Esophagus squamous epithelium (tissue), 5 donors: ENCODE results near the gene PTGES. TPM values are rescaled to one million over a fixed set of nuclear protein-coding genes. Genes with fewer than 3 reads are reported as not detected.

ENCODE experiments used
- DNase-seq: peaks from one replicate; lab custom pipeline; 2025; lab: John Stamatoyannopoulos, UW
- H3K27ac ChIP-seq, 4 donors: fragments of 200-600 bp; sonication (generic); one replicate each; pipeline ENCODE4 v1.5.1; 2016 to 2019; ENCODE audit warnings: mild to moderate bottlenecking in 1 of 4
- H3K27me3 ChIP-seq, 4 donors: fragments of 200-600 bp; sonication (generic); 1 replicate in 3 of 4; 2 replicates in 1 of 4; pipeline versions ENCODE4 v1.5.1 to v1.6.0; 2017 to 2021; ENCODE audit warnings: antibody characterized with exemption in 1 of 4
- H3K36me3 ChIP-seq, 3 donors: fragments of 200-600 bp; sonication (generic); one replicate each; pipeline ENCODE4 v1.5.1; 2016 to 2019
- H3K4me1 ChIP-seq, 3 donors: fragments of 200-600 bp; sonication (generic); one replicate each; pipeline ENCODE4 v1.5.1; 2017 to 2019
- H3K4me3 ChIP-seq, 4 donors: fragments of 200-600 bp; sonication (generic); 1 replicate in 3 of 4; 2 replicates in 1 of 4; pipeline ENCODE4 v1.5.1; 2016 to 2019; ENCODE audit warnings: mild to moderate bottlenecking in 2 of 4, moderate library complexity in 1 of 4
- H3K9me3 ChIP-seq, 3 donors: fragments of 200-600 bp; sonication (generic); one replicate each; pipeline ENCODE4 v1.5.1; 2016 to 2019
- POLR2A ChIP-seq, 4 donors: fragments of 450-650 bp; IDR thresholded peaks; one replicate each; pipeline ENCODE4 v1.6.1; 2017; ENCODE audit warnings: antibody characterized with exemption in 4 of 4, mild to moderate bottlenecking in 4 of 4, moderate library complexity in 3 of 4
- WGBS, 2 donors: methylation state at CpG; one replicate each; pipeline ENCODE4 v1.1.5; 2018; 5-methylcytosine and 5-hydroxymethylcytosine counted together
- intact Hi-C: fragments of 100-400 bp; cut with DNase I; formaldehyde crosslinking; loops from one replicate; pipeline ENCODE4 v1.15.0; 2022
- total RNA-seq, 4 donors: library from RNA; depleted of rRNA; stranded (reverse); fragments of >200 nt; gene quantifications; one replicate each; pipeline ENCODE4 v1.1.0, GENCODE V29; 2016
- TF ChIP-seq, protein P1 (sequence below), 6 experiments: fragments of 450-650 bp in 4 of 6; fragments of 200-600 bp in 2 of 6; sonication (generic) in 2 of 6; IDR thresholded peaks; one replicate each; pipeline ENCODE4 v1.5.1; 2016 to 2019; ENCODE audit warnings: antibody characterized with exemption in 6 of 6, mild to moderate bottlenecking in 4 of 6, moderate library complexity in 4 of 6
- donor health status: DM: yes; HTN: yes; CAD: no.

The PTGES gene
- total RNA-seq, 4 donors from 2014 or later: 5.6 to 31.2 (median 14.9) TPM

- TF ChIP-seq POLR2A (IDR thresholded peaks at IDR 0.05): no peak
- TF ChIP-seq, protein P1, sequence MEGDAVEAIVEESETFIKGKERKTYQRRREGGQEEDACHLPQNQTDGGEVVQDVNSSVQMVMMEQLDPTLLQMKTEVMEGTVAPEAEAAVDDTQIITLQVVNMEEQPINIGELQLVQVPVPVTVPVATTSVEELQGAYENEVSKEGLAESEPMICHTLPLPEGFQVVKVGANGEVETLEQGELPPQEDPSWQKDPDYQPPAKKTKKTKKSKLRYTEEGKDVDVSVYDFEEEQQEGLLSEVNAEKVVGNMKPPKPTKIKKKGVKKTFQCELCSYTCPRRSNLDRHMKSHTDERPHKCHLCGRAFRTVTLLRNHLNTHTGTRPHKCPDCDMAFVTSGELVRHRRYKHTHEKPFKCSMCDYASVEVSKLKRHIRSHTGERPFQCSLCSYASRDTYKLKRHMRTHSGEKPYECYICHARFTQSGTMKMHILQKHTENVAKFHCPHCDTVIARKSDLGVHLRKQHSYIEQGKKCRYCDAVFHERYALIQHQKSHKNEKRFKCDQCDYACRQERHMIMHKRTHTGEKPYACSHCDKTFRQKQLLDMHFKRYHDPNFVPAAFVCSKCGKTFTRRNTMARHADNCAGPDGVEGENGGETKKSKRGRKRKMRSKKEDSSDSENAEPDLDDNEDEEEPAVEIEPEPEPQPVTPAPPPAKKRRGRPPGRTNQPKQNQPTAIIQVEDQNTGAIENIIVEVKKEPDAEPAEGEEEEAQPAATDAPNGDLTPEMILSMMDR (IDR thresholded peaks at IDR 0.05): no peak
- H3K27ac ChIP-seq: no peak overlapping the region
- intact Hi-C loops: no loop called here
- H3K36me3 ChIP-seq: no peaks in the 10 kb centered on the region
- peaks cover 16 to 22% (median 18%) of the 10 kb centered on the region in 3 donors for H3K4me1 ChIP-seq
- 75 to 76% methylated on average over 8 of the region's 8 CpGs for WGBS, 2 donors
- no peak for DNase-seq
- peaks cover 0 to 17% (median 0%) of the 10 kb centered on the region in 4 donors for H3K27me3 ChIP-seq
- H3K9me3 ChIP-seq: no peaks in the 10 kb centered on the region
- H3K4me3 ChIP-seq: no peak overlapping the region
These were observed 28.3 kb upstream of the PTGES start for GRCh38 chr9:129781131-129781530.

DNA sequence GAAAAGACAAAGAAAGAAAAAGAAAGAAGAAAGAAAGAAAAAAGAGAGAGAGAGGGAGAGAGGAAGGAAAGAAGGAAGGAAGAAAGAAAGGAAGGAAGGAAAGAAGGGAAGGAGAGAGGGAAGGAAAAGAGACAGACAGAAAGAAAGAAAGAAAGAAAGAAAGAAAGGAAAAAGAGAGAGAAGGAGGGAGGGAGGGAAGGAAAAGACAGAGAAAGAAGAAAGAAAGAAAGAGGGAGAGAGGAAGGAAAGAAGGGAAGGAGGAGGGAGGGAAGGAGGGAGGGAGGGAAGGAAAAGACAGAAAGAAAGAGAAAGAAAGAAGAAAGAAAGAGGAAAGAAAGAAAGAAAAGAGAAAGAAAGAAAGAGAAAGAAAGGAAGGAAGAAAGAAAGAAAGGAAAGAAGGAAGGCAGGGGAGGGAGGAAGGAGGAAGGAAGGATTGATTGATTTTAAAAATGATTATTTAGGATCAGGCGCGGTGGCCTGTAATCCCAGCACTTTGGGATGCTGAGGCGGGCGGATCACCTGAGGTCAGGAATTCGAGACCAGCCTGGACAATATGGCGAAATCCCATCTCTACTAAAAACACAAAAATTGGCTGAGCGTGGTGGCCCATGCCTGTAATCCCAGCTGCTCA lies 26.8 kb upstream of the PTGES start:
- H3K9me3 ChIP-seq: no peaks in the 10 kb centered on the region
- no peak overlapping the region for H3K27ac ChIP-seq
- H3K4me3 ChIP-seq: no peak overlapping the region
- peaks cover 16 to 22% (median 18%) of the 10 kb centered on the region in 3 donors for H3K4me1 ChIP-seq
- DNase-seq: no peak
- TF ChIP-seq, protein P1 (IDR thresholded peaks at IDR 0.05): no peak
- TF ChIP-seq POLR2A (IDR thresholded peaks at IDR 0.05): no peak
- peaks cover 0 to 17% (median 0%) of the 10 kb centered on the region in 4 donors for H3K27me3 ChIP-seq
- 84 to 91% methylated on average over 7 of the region's 7 CpGs for WGBS, 2 donors
- intact Hi-C loops: no loop called here
- H3K36me3 ChIP-seq: no peaks in the 10 kb centered on the region

DNA sequence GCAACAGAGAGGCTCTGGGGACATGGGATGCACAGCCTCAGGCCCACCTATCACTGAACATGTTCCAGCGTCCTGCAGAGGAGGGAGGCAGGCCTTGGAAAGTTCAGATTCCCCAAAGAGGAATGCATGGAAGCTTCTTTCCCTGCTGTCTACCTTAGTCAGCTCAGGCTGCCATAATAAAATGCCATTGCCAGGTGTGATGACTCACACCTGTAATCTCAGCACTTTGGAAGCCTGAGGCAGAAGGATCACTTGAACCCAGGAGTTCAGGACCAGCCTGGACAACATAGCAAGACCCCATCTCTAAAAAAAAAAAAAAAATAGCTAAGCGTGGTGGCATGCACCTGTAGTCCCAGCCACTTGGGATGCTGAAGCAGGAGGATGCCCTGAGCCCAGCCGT lies 25.6 kb upstream of the PTGES start:
- no peak for TF ChIP-seq POLR2A (IDR thresholded peaks at IDR 0.05)
- TF ChIP-seq, protein P1 (IDR thresholded peaks at IDR 0.05): no peak
- Histone ChIP-seq H3K4me1 (peaks cover 21 to 27% (median 21%) of the 10 kb centered on the region in 3 donors), H3K36me3 (no peaks in the 10 kb centered on the region), H3K27me3 (peaks cover 0 to 20% (median 0%) of the 10 kb centered on the region in 4 donors), H3K9me3 (no peaks in the 10 kb centered on the region), H3K27ac (no peak overlapping the region), H3K4me3 (no peak overlapping the region)
- whole genome bisulfite sequencing, 2 donors: 73 to 89% methylated on average over 3 of the region's 3 CpGs
- no peak for DNase-seq
- intact Hi-C loops: no loop called here

- Histone ChIP-seq H3K27me3 (peaks cover 0 to 15% (median 0%) of the 10 kb centered on the region in 4 donors), H3K27ac (peak overlapping the region; percentile 59 to 92 (median 72)), H3K4me3 (no peak overlapping the region), H3K36me3 (no peaks in the 10 kb centered on the region), H3K9me3 (no peaks in the 10 kb centered on the region), H3K4me1 (peaks cover 22 to 31% (median 25%) of the 10 kb centered on the region in 3 donors)
- DNase-seq: no peak
- intact Hi-C loops: no loop called here
- TF ChIP-seq, protein P1 (IDR thresholded peaks at IDR 0.05): no peak
- no peak for TF ChIP-seq POLR2A (IDR thresholded peaks at IDR 0.05)
- 33 to 43% methylated on average over 3 of the region's 11 CpGs for WGBS, 2 donors
These were observed 24.9 kb upstream of the PTGES start for GRCh38 chr9:129777769-129778130.

DNA sequence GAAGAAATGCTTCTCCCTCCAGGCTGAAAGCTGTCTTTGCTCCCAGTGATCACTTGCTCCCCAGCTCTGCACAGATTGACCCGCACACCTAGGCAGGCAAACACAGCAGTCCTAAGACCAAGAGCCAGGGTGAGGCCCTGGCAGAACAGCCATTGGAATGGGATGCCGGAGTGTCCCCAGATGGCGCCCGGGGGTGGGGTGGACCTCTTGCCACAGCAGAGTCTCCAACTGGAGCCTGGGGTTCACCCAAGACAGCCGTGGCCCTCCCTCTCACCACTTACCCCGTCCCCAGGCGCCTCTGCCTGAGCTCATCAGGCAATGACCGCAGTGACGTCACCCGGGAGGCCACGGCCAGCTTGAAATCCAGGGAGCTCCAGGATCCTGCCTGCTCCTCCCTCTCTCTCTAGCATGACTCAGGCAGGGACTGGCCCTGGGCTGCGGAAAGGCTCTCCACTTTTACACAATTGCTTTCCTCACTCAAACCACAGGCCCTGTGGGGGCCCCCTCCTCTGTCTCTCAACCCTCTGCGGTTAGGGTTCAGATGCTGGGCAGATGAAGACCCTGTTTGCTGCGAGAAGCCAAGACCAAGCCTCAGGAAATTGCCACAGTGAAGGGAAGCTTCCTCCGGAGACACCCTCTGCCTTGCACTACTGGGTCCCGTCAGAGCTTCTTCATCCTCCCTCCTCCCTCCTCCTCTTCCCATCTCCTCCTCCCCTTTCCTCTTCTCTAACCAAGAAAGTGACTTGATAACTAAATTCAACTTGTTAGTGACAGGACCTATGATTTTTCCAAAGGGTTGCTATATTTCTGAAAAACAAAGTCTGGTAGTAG lies 24.3 kb upstream of the PTGES start:
- intact Hi-C loops: no loop called here
- DNase-seq: peak; percentile 58
- WGBS, 2 donors: 7 to 8% methylated on average over 4 to 5 of the region's 16 CpGs
- peaks cover 0 to 9% (median 0%) of the 10 kb centered on the region in 4 donors for H3K27me3 ChIP-seq
- peak overlapping the region; percentile 59 to 92 (median 72) for H3K27ac ChIP-seq
- H3K4me3 ChIP-seq: peak overlapping the region in 3 of 4 donors; percentile 6 to 40 (median 9)
- peak in 1 of 4 donors; percentile 9 for TF ChIP-seq POLR2A (IDR thresholded peaks at IDR 0.05)
- TF ChIP-seq, protein P1 (IDR thresholded peaks at IDR 0.05): no peak
- peaks cover 22 to 31% (median 25%) of the 10 kb centered on the region in 3 donors for H3K4me1 ChIP-seq
- H3K9me3 ChIP-seq: no peaks in the 10 kb centered on the region
- H3K36me3 ChIP-seq: no peaks in the 10 kb centered on the region
